WERI-Rb-1 (cell line): Measurements from ENCODE around the gene TRAPPC2L.

Experiments
- DNase-seq: peaks from one replicate; pipeline ENCODE4 v3.0.0-alpha.2; 2020
- H3K27ac ChIP-seq: fragments of 250-450 bp; sonication (Bioruptor Pico); 2 replicates; pipeline ENCODE4 v1.5.1; 2020; ENCODE audit warnings: mild to moderate bottlenecking, moderate library complexity
- H3K27me3 ChIP-seq: fragments of 250-450 bp; sonication (Bioruptor Pico); 2 replicates; pipeline ENCODE4 v1.5.1; 2021; ENCODE audit warnings: mild to moderate bottlenecking, low read depth, moderate library complexity; ENCODE audit not compliant: insufficient read depth, severe bottlenecking
- H3K36me3 ChIP-seq: fragments of 250-450 bp; sonication (Bioruptor Pico); 2 replicates; pipeline ENCODE4 v1.5.1; 2020; ENCODE audit warnings: mild to moderate bottlenecking, moderate library complexity
- H3K4me3 ChIP-seq: 2 replicates; pipeline ENCODE4 v1.5.1; 2011; ENCODE audit warnings: low read depth, mild to moderate bottlenecking, control low read depth, low read length
- H3K9me3 ChIP-seq: fragments of 250-450 bp; sonication (Bioruptor Pico); 2 replicates; pipeline ENCODE4 v1.5.1; 2021; ENCODE audit warnings: mild to moderate bottlenecking, moderate library complexity; ENCODE audit not compliant: severe bottlenecking
- TF ChIP-seq, protein P1 (sequence below): IDR thresholded peaks from 2 replicates; pipeline ENCODE4 v1.5.1; 2011; ENCODE audit warnings: low read depth, mild to moderate bottlenecking, control low read depth, inconsistent platforms, low read length

Gene TRAPPC2L

GRCh38 chr16:88828711-88829110, 28.2 kb upstream of the TRAPPC2L start:
- Histone ChIP-seq H3K27me3 (no peaks in the 10 kb centered on the region), H3K36me3 (no peaks in the 10 kb centered on the region), H3K4me3 (no peak overlapping the region), H3K9me3 (no peaks in the 10 kb centered on the region), H3K27ac (no peak overlapping the region)
- TF ChIP-seq, protein P1, sequence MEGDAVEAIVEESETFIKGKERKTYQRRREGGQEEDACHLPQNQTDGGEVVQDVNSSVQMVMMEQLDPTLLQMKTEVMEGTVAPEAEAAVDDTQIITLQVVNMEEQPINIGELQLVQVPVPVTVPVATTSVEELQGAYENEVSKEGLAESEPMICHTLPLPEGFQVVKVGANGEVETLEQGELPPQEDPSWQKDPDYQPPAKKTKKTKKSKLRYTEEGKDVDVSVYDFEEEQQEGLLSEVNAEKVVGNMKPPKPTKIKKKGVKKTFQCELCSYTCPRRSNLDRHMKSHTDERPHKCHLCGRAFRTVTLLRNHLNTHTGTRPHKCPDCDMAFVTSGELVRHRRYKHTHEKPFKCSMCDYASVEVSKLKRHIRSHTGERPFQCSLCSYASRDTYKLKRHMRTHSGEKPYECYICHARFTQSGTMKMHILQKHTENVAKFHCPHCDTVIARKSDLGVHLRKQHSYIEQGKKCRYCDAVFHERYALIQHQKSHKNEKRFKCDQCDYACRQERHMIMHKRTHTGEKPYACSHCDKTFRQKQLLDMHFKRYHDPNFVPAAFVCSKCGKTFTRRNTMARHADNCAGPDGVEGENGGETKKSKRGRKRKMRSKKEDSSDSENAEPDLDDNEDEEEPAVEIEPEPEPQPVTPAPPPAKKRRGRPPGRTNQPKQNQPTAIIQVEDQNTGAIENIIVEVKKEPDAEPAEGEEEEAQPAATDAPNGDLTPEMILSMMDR, result no peak
- no peak for DNase-seq

GRCh38 chr16:88830258-88830657, 26.7 kb upstream of the TRAPPC2L start:
- H3K36me3 ChIP-seq, result no peaks in the 10 kb centered on the region
- no peaks in the 10 kb centered on the region for H3K27me3 ChIP-seq
- no peaks in the 10 kb centered on the region for H3K9me3 ChIP-seq
- H3K4me3 ChIP-seq, result no peak overlapping the region
- H3K27ac ChIP-seq, result no peak overlapping the region
- DNase-seq, result no peak
- TF ChIP-seq, protein P1, result no peak

GRCh38 chr16:88830783-88831182, 26.1 kb upstream of the TRAPPC2L start:
- TF ChIP-seq, protein P1, result no peak
- Histone ChIP-seq H3K4me3 (no peak overlapping the region), H3K27ac (no peak overlapping the region), H3K36me3 (no peaks in the 10 kb centered on the region), H3K27me3 (no peaks in the 10 kb centered on the region), H3K9me3 (no peaks in the 10 kb centered on the region)
- no peak for DNase-seq

- Histone ChIP-seq H3K27ac (no peak overlapping the region), H3K27me3 (no peaks in the 10 kb centered on the region), H3K9me3 (no peaks in the 10 kb centered on the region), H3K4me3 (no peak overlapping the region), H3K36me3 (no peaks in the 10 kb centered on the region)
- DNase-seq, result peak; percentile 37
- TF ChIP-seq, protein P1, result peak; percentile 49
These were observed 25.1 kb upstream of the TRAPPC2L start for GRCh38 chr16:88831838-88832237.

- no peak for DNase-seq
- H3K36me3 ChIP-seq, result no peaks in the 10 kb centered on the region
- H3K27ac ChIP-seq, result no peak overlapping the region
- H3K4me3 ChIP-seq, result no peak overlapping the region
- H3K27me3 ChIP-seq, result no peaks in the 10 kb centered on the region
- TF ChIP-seq, protein P1, result no peak
- no peaks in the 10 kb centered on the region for H3K9me3 ChIP-seq
These were observed 23.8 kb upstream of the TRAPPC2L start for GRCh38 chr16:88833086-88833485.

DNA sequence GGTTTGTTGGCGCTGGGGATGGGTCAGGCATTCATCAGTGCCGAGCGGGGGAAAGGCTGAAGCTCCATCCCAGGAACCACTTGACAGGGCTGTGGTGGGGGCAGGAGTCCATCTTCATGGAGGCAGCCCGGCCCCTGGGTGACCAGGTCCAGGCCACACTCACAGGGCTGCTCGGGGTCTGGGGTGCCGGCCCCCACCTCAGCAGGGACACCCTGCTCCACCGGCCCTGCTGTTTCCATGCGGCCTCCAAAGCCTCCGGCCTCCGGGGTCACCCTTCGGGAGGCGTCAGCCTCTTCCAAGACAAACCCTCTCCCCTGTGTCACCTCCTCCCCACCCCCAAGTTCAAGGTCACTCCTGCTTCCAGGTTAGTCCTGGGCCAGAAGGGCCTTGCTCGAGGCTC, 22.3 kb upstream of the TRAPPC2L start:
- H3K4me3 ChIP-seq, result no peak overlapping the region
- DNase-seq, result no peak
- no peaks in the 10 kb centered on the region for H3K27me3 ChIP-seq
- no peaks in the 10 kb centered on the region for H3K9me3 ChIP-seq
- H3K27ac ChIP-seq, result no peak overlapping the region
- TF ChIP-seq, protein P1, result no peak
- H3K36me3 ChIP-seq, result no peaks in the 10 kb centered on the region
